ENCODE data around the gene CHL1. TPM values are rescaled to one million over a fixed set of nuclear protein-coding genes. Genes with fewer than 3 reads are reported as not detected.
A peak's percentile ranks its signal among the peaks of the same experiment; 100 is the strongest.

The CHL1 gene
- total RNA-seq, 1 donor from 2014 or later: 0.44 TPM

- Mint-ChIP-seq H3K36me3 (ENCODE audit: low read depth) (no peaks in the 10 kb centered on the region), H3K4me1 (no peaks in the 10 kb centered on the region), H3K27me3 (ENCODE audit: low read depth) (peaks cover 49% of the 10 kb centered on the region), H3K9me3 (no peaks in the 10 kb centered on the region), H3K4me3 (no peak overlapping the region), H3K27ac (ENCODE audit: unreplicated experiment) (no peak overlapping the region)
- no peak for DNase-seq (ENCODE audit: low read depth, low spot score)
- TF ChIP-seq, protein P1, sequence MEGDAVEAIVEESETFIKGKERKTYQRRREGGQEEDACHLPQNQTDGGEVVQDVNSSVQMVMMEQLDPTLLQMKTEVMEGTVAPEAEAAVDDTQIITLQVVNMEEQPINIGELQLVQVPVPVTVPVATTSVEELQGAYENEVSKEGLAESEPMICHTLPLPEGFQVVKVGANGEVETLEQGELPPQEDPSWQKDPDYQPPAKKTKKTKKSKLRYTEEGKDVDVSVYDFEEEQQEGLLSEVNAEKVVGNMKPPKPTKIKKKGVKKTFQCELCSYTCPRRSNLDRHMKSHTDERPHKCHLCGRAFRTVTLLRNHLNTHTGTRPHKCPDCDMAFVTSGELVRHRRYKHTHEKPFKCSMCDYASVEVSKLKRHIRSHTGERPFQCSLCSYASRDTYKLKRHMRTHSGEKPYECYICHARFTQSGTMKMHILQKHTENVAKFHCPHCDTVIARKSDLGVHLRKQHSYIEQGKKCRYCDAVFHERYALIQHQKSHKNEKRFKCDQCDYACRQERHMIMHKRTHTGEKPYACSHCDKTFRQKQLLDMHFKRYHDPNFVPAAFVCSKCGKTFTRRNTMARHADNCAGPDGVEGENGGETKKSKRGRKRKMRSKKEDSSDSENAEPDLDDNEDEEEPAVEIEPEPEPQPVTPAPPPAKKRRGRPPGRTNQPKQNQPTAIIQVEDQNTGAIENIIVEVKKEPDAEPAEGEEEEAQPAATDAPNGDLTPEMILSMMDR (conservative IDR thresholded peaks at IDR 0.05): no peak
Observed at GRCh38 chr3:347581-347980, 151.0 kb downstream of the CHL1 start.

DNA sequence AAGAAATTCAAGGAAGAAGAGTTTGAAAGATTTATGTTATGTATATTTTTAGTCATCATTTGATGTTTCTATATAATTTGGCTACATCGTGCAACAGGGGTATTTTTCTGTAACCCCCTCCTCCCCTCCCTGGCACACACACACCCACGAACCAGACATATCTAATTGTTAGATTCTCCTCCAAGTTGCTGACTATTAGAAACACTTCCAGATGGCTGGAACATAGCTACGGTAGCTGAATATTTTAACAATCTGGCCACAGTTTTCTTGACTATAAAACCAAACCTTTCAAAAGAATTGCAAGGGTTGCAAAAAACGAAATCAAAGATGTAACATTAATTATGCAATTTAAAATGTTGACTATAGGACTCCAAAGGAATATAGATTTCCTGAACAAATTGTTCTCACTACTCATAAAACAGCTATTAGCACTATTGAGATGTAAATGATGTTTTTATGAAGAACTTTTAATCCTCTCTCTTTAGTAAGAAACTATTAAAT is 154.4 kb downstream of the CHL1 start:
- no peaks in the 10 kb centered on the region for H3K9me3 Mint-ChIP-seq

GRCh38 chr3:352599-352998 is 156.0 kb downstream of the CHL1 start:
- H3K4me1 Mint-ChIP-seq: no peaks in the 10 kb centered on the region
- H3K9me3 Mint-ChIP-seq: no peaks in the 10 kb centered on the region
- no peak for DNase-seq (ENCODE audit: low read depth, low spot score)
- H3K4me3 Mint-ChIP-seq: no peak overlapping the region
- TF ChIP-seq, protein P1 (conservative IDR thresholded peaks at IDR 0.05): no peak
- H3K36me3 Mint-ChIP-seq (ENCODE audit: low read depth): no peaks in the 10 kb centered on the region
- H3K27me3 Mint-ChIP-seq (ENCODE audit: low read depth): peaks cover 57% of the 10 kb centered on the region
- H3K27ac Mint-ChIP-seq (ENCODE audit: unreplicated experiment): no peak overlapping the region

More for the DNA sequence above, 154.4 kb downstream of the CHL1 start:
- Mint-ChIP-seq H3K27ac (ENCODE audit: unreplicated experiment) (no peak overlapping the region), H3K36me3 (ENCODE audit: low read depth) (no peaks in the 10 kb centered on the region), H3K4me1 (no peaks in the 10 kb centered on the region), H3K27me3 (ENCODE audit: low read depth) (peaks cover 57% of the 10 kb centered on the region), H3K4me3 (no peak overlapping the region)
- DNase-seq (ENCODE audit: low read depth, low spot score): no peak
- TF ChIP-seq, protein P1 (conservative IDR thresholded peaks at IDR 0.05): no peak

GRCh38 chr3:353191-353739 is 156.7 kb downstream of the CHL1 start:
- H3K36me3 Mint-ChIP-seq (ENCODE audit: low read depth): no peaks in the 10 kb centered on the region
- no peaks in the 10 kb centered on the region for H3K4me1 Mint-ChIP-seq
- no peak overlapping the region for H3K27ac Mint-ChIP-seq (ENCODE audit: unreplicated experiment)
- H3K9me3 Mint-ChIP-seq: no peaks in the 10 kb centered on the region
- peaks cover 50% of the 10 kb centered on the region for H3K27me3 Mint-ChIP-seq (ENCODE audit: low read depth)
- H3K4me3 Mint-ChIP-seq: no peak overlapping the region
- no peak for DNase-seq (ENCODE audit: low read depth, low spot score)
- TF ChIP-seq, protein P1 (conservative IDR thresholded peaks at IDR 0.05): no peak

GRCh38 chr3:354432-354831 is 157.9 kb downstream of the CHL1 start:
- Mint-ChIP-seq H3K36me3 (ENCODE audit: low read depth) (no peaks in the 10 kb centered on the region), H3K4me1 (no peaks in the 10 kb centered on the region), H3K4me3 (no peak overlapping the region), H3K27ac (ENCODE audit: unreplicated experiment) (no peak overlapping the region), H3K27me3 (ENCODE audit: low read depth) (peaks cover 38% of the 10 kb centered on the region), H3K9me3 (no peaks in the 10 kb centered on the region)
- TF ChIP-seq, protein P1 (conservative IDR thresholded peaks at IDR 0.05): peak; percentile 80
- DNase-seq (ENCODE audit: low read depth, low spot score): peak; percentile 46

All from neural crest cell (in vitro differentiated cells).